Germinal center (tissue), 1 donor: ENCODE measurements around the gene LMOD3.

Source experiments
- DNase-seq: peaks from one replicate; pipeline ENCODE4 v3.0.0; 2012; ENCODE audit warnings: mixed read lengths, low spot score

LMOD3 gene

DNA sequence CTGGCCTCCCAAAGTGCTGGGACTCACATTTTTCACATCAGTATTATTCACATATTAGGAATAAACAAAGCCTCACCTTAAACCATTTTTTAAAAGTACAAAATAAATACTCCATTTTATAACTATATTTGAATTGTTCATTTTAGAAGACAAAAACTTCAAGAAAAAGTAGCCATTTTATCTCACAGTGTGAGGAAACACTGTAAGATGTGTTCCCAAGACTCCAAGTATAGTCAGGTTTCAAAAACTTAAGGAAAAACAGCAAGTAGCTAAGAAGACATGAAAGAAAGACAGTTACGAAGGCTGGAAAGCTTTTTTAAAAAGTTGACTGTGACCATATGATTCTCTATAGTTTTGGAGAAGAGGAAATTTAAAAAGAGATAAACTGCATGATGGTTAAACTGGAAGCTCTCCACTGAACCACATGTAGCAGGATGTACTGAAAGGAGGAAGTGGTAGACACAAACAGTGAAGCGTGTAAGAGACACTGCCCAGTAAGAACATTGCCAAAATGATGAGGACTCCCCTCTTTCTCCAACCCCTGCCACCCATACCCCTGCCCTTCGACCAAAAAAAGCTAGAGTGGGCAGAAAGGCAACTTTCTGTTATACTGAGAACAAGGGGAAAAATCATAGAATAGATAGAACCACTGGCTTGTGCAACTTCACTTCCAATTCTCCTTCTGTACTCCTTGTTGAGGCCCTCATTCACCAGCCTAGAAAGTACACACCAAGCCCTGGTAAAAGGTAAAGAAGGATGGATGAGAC is 64.0 kb downstream of the LMOD3 start:
- peak; percentile 25 for DNase-seq
